HG02938 (cell line): ENCODE data around the gene VPS36.
"Not testable (repeated sequence)": the region's sequence is repeated elsewhere in the genome, so short reads cannot be mapped to it uniquely, and the experiment has no call there.

ENCODE experiments used
- ATAC-seq: cut with Tn5 transposase; IDR thresholded peaks from one replicate; pipeline ENCODE4 v1.9.1; 2021; ENCODE audit warnings: mild to moderate bottlenecking, moderate library complexity; ENCODE audit not compliant: unreplicated experiment

The VPS36 gene, protein sequence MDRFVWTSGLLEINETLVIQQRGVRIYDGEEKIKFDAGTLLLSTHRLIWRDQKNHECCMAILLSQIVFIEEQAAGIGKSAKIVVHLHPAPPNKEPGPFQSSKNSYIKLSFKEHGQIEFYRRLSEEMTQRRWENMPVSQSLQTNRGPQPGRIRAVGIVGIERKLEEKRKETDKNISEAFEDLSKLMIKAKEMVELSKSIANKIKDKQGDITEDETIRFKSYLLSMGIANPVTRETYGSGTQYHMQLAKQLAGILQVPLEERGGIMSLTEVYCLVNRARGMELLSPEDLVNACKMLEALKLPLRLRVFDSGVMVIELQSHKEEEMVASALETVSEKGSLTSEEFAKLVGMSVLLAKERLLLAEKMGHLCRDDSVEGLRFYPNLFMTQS

GRCh38 chr13:52450012-52450792 lies at the start of gene VPS36:
VPS36 (minus strand) TSS chr13:52450634; CDS start chr13:52450594, 40 bp downstream.
- peak; percentile 68 for ATAC-seq

DNA sequence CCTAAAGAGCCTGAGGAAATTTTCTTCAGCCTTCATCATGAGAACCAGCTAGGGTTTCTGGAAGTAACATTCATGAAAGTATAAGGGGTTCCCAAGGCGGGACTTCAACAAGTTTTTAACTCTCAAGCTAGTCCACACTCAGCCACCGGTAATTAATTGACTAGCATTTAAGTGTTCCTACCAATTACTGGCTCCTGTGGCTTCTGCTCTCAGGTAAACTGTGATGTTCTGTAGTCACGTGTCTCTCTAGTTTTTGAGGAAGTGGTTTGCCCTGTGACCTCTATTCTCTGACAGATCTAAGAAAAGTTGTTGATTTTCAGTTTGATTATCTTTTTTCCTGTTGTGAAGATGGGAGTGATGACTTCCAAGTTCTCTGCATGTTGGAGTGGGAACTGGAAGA lies 47.5 kb upstream of the VPS36 start:
- ATAC-seq: peak; percentile 92

DNA sequence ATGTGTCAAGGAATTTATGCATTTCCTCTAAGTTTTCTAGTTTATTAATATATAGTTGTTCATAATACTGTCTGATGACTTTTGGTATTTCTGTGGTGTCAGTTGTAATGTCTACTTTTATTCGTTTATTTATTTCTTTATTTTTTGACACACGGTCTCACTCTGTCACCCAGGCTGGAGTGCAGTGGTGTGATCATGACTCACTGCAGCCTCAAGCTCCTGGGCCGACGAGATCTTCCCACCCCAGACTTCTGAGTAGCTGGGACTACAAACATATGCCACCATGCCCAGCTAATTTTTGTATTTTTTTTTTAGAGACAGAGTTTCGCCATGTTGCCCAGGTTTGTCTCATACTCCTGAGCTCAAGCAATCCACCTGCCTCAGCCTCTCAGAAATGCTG lies 43.8 kb upstream of the VPS36 start:
- not testable (repeated sequence) for ATAC-seq

DNA sequence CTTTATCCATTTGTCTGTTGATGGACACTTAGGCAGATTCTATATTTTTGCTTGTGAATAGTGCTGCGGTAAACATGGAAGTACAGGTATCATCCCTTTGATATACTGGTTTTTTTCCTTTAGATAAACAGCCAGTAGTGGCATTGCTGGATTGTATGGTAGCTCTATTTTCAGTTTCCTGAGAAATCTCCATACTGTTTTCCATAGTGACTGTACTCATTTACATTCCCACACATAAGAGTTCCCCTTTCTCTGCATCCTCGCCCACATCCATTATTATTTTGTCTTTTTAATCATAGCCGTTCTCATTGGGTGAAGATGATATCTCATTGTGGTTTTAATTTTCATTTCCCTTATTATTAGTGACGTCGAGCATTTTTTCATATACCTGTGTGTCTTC lies 40.6 kb upstream of the VPS36 start:
- not testable (repeated sequence) for ATAC-seq

- not testable (repeated sequence) for ATAC-seq
These were observed 38.3 kb upstream of the VPS36 start for GRCh38 chr13:52488763-52489162.

- not testable (repeated sequence) for ATAC-seq
These were observed 36.6 kb upstream of the VPS36 start for GRCh38 chr13:52487078-52487477.

DNA sequence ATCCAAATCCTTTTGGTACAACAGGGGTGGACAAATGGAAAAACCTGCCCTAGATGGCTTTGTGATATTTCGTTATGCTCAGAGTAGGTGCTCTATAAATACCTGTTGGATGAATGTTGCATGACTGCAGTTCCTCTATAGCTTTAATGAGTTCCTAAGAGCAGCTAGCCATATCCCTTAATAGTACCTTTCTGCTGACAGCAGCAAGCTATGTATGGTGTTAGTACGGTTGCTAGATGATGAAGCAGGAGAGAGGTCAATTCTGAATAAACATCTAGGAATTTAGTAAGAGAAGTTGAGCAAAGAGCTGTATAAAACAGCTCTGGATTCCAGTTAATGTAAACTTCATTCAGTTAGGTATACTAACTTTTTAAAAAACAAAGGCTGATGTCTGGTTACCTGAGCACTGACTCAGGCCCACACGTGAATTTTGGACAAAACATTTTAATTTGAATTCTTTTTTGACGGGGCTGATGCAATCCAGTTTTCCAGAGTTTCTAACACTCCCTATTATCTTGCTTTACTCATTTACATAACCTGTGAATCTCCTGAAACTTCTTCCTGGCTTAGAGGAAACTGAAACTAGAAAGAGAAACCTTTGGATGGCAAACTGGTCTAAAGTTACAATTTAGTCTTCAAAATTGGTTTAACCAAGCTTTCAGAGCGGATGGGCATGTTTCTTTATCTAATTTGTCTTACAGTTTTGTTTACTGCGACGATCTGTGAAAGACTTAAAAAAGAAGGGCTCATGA lies 30.4 kb upstream of the VPS36 start:
- ATAC-seq: not testable (repeated sequence)

DNA sequence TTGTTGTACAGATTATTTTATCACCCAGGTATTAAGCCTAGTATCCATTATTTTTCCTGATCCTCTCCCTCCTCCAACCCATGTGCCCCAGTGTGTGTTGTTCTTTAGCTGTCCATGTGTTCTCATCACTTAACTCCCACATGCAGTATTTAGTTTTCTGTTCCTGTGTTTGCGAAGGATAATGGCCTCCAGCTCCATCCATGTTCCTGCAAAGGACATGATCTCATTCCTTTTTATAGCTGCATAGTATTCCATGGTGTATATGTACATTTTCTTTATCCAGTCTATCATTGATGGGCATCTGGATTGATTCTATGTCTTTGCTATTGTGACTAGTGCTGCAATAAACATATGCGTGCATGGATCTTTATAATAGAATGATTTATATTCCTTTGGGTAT lies 18.1 kb upstream of the VPS36 start:
- not testable (repeated sequence) for ATAC-seq

GRCh38 chr13:52463526-52463925 lies 13.1 kb upstream of the VPS36 start:
- no peak for ATAC-seq

DNA sequence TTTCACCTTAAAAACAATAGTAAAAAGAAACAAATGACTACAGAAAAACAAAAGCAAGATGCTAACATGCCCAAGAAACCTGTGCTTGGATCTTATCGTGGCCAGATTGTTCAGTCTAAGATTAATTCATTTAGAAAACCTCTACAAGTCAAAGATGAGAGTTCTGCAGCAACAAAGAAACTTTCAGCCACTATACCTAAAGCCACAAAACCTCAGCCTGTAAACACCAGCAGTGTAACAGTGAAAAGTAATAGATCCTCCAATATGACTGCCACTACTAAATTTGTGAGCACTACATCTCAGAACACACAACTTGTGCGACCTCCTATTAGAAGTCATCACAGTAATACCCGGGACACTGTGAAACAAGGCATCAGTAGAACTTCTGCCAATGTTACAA lies 10.8 kb upstream of the VPS36 start:
- no peak for ATAC-seq

DNA sequence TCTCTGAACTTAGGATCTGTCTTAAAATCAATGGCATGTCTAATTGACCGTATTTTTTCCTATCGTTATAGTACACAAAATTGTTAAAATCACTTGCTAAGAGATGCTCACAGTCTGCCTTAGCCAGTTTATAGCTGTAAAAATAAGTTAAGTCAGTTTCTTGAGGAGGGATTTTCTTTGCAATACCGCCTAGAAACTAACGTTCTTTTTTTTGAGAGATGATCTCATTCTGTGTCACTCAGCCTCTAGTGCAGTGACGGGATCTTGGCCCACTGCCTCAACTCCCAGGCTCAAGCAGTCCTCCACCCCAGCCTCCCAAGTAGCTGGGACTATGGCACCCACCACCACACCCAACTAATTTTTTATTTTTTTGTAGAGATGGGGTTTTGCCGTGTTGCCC lies 9.2 kb upstream of the VPS36 start:
- no peak for ATAC-seq

DNA sequence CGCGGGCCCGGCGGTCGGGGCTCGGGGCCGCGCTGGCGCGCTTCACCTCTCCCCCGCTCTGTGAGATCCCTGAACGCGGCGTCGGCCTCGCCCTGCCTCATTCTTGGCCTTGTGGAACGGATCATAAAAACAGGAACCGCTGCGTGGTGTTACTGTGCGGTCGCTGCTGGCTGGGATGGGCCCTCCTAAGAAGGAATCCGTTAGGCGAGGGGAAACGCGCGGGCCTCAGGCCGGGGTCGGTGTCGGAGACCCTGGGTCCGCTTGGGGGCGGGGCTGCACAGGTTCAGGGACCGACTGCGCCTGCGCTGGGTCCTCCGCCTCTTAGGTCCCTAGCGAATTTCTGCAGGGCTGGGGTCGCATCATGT lies 5.2 kb upstream of the VPS36 start:
- peak; percentile 26 for ATAC-seq

GRCh38 chr13:52454820-52455676 lies 4.6 kb upstream of the VPS36 start, which contains the start of gene CKAP2:
CKAP2 (plus strand) TSS chr13:52455478; CDS start chr13:52455557, 79 bp downstream.
- peak; percentile 70 for ATAC-seq

GRCh38 chr13:52454459-52454819 lies 4.0 kb upstream of the VPS36 start:
- peak; percentile 34 for ATAC-seq

- ATAC-seq: no peak
These were observed 2.0 kb upstream of the VPS36 start for GRCh38 chr13:52452470-52452869.

DNA sequence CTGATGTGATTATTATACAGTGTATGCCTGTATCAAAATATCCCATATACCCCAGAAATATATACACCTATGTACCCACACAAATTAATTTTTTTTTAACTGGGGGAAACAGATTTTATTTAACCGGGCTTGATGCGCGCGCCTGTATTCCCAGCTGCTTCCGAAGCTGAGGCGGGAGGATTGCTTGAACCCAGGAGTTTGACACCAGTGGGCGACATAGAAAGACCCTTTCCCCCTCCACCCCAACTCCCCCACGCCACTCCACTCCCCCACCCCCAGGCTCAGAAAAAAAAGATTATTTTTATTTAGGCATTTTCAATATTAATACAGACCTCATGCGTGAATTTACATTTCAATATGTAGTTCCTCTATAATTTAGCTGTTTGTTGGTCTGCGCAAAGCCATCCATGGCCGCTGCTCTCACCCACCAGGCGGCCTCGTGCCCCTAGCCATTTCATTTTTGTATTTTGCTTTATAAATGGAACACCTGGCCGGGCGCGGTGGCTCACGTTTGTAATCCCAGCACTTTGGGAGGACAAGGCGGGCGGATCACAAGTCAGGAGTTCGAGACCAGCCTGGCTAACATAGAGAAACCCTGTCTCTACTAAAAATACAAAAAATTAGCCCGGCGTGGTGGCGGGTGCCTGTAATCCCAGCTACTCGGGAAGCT lies 836 bp upstream of the VPS36 start:
- no peak for ATAC-seq

DNA sequence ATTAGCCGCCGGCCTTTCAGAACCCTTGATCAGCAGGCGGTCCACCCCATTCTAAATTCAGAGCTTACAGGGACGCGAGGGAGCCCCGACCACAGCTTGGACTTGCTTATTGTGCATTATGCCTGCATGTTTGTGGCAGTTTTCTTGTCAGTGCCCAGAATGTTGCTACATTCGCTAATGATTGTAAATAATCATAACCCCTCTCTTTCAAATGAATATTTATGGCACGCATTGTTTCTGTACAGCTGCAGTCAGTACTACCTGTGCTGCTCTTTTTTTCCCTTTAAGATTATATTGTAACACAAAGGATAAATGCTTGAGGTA lies 321 bp upstream of the VPS36 start:
- ATAC-seq: no peak

- ATAC-seq: peak; percentile 5
These were observed 963 bp downstream of the VPS36 start for GRCh38 chr13:52449331-52450011.

- no peak for ATAC-seq
These were observed 2.5 kb downstream of the VPS36 start for GRCh38 chr13:52447815-52448552.
